CD14-positive monocyte (primary cell): ENCODE measurements around the gene MTCH2. TPM values are rescaled to one million over a fixed set of nuclear protein-coding genes. Genes with fewer than 3 reads are reported as not detected.

Experiments used
- DNase-seq, 3 donors: peaks; one replicate each; pipeline ENCODE4 v3.0.0-alpha.2; 2011 to 2022
- H2AFZ ChIP-seq: 2 replicates; pipeline ENCODE4 v1.6.0; 2012; ENCODE audit warnings: mild to moderate bottlenecking, low read depth, low read length, inconsistent platforms; ENCODE audit not compliant: insufficient read depth, poor library complexity, severe bottlenecking
- H3K27ac ChIP-seq, 2 donors: 1 replicate in 1 of 2; 2 replicates in 1 of 2; pipeline ENCODE4 v1.5.1; 2012 to 2013; ENCODE audit warnings: low read length in 2 of 2, control low read depth in 1 of 2, inconsistent platforms in 1 of 2, low read depth in 1 of 2, mild to moderate bottlenecking in 1 of 2
- H3K27me3 ChIP-seq, 2 donors: one replicate each; pipeline versions ENCODE4 v1.6.0 to v1.6.1; 2011 to 2013; ENCODE audit warnings: low read length in 2 of 2; ENCODE audit not compliant: control insufficient read depth in 2 of 2, insufficient read depth in 2 of 2
- H3K36me3 ChIP-seq, 2 donors: replicated peaks in 1 of 2; 1 replicate in 1 of 2; 2 replicates in 1 of 2; pipeline versions ENCODE4 v1.5.1 to v1.6.1; 2012 to 2013; ENCODE audit warnings: low read length in 2 of 2, control low read depth in 1 of 2, inconsistent platforms in 1 of 2, mild to moderate bottlenecking in 1 of 2; ENCODE audit not compliant: insufficient read depth in 2 of 2, control insufficient read depth in 1 of 2
- H3K4me1 ChIP-seq, 2 donors: 1 replicate in 1 of 2; 2 replicates in 1 of 2; pipeline versions ENCODE4 v1.5.1 to v1.6.1; 2012 to 2013; ENCODE audit warnings: low read length in 2 of 2, control low read depth in 1 of 2, inconsistent platforms in 1 of 2, mild to moderate bottlenecking in 1 of 2, moderate library complexity in 1 of 2; ENCODE audit not compliant: insufficient read depth in 2 of 2, control insufficient read depth in 1 of 2
- H3K4me2 ChIP-seq: replicated peaks from 2 replicates; pipeline ENCODE3; 2012; ENCODE audit warnings: low read length, moderate library complexity, mild to moderate bottlenecking; ENCODE audit not compliant: poor library complexity, severe bottlenecking; ENCODE audit errors: extremely low read depth
- H3K4me3 ChIP-seq, 3 experiments: fragments of 200-600 bp in 1 of 3; sonication (generic) in 1 of 3; replicated peaks in 1 of 3; 1 replicate in 2 of 3; 2 replicates in 1 of 3; pipeline ENCODE4 v1.5.1; 2011 to 2013; ENCODE audit warnings: low read length in 3 of 3, mild to moderate bottlenecking in 3 of 3, control low read depth in 2 of 3, low read depth in 2 of 3, inconsistent platforms in 1 of 3, moderate library complexity in 1 of 3
- H3K79me2 ChIP-seq: 2 replicates; pipeline ENCODE4 v1.6.0; 2012; ENCODE audit warnings: mild to moderate bottlenecking, control low read depth, inconsistent platforms, low read length, moderate library complexity; ENCODE audit not compliant: insufficient read depth
- H3K9ac ChIP-seq: 2 replicates; pipeline ENCODE4 v1.6.0; 2017; ENCODE audit warnings: low read length, mild to moderate bottlenecking; ENCODE audit not compliant: insufficient read depth, poor library complexity, severe bottlenecking
- H3K9me3 ChIP-seq, 2 donors: replicated peaks in 1 of 2; 1 replicate in 1 of 2; 2 replicates in 1 of 2; pipeline versions ENCODE4 v1.5.1 to v1.6.1; 2012 to 2013; ENCODE audit warnings: low read length in 2 of 2, control low read depth in 1 of 2; ENCODE audit not compliant: control insufficient read depth in 1 of 2, insufficient read depth in 1 of 2
- H4K20me1 ChIP-seq: 2 replicates; pipeline ENCODE4 v1.6.0; 2012; ENCODE audit warnings: mild to moderate bottlenecking, low read length, control low read depth, moderate library complexity; ENCODE audit not compliant: insufficient read depth
- H3K27ac Mint-ChIP-seq, 7 donors: one replicate each; pipeline ENCODE4 v1.8.0; 2020; ENCODE audit warnings: mild to moderate bottlenecking in 7 of 7, mixed read lengths in 7 of 7, moderate library complexity in 6 of 7, inconsistent platforms in 2 of 7
- H3K27me3 Mint-ChIP-seq, 3 donors: one replicate each; pipeline ENCODE4 v1.8.0; 2021 to 2022; ENCODE audit warnings: low read depth in 3 of 3, mild to moderate bottlenecking in 3 of 3, mixed read lengths in 3 of 3, moderate library complexity in 3 of 3, inconsistent platforms in 1 of 3
- H3K36me3 Mint-ChIP-seq, 2 donors: one replicate each; pipeline ENCODE4 v1.8.0; 2020; ENCODE audit warnings: mixed read lengths in 2 of 2, inconsistent platforms in 1 of 2, mild to moderate bottlenecking in 1 of 2
- H3K4me1 Mint-ChIP-seq: one replicate; pipeline ENCODE4 v1.8.0; 2020; ENCODE audit warnings: mild to moderate bottlenecking, mixed read lengths
- H3K4me3 Mint-ChIP-seq, 2 donors: one replicate each; pipeline ENCODE4 v1.8.0; 2020; ENCODE audit warnings: mild to moderate bottlenecking in 2 of 2, mixed read lengths in 2 of 2, moderate library complexity in 1 of 2
- H3K9me3 Mint-ChIP-seq, 7 donors: one replicate each; pipeline ENCODE4 v1.8.0; 2020 to 2022; ENCODE audit warnings: mixed read lengths in 7 of 7, mild to moderate bottlenecking in 6 of 7, moderate library complexity in 6 of 7, inconsistent platforms in 2 of 7
- CTCF ChIP-seq: fragments of 200-600 bp; IDR thresholded peaks from one replicate; pipeline ENCODE4 v1.8.0; 2022; ENCODE audit warnings: antibody characterized with exemption, mild to moderate bottlenecking
- WGBS: methylation state at CpG from one replicate; pipeline ENCODE4 v1.1.5; 2013; ENCODE audit warnings: missing lambda C conversion rate; ENCODE audit not compliant: insufficient coverage; 5-methylcytosine and 5-hydroxymethylcytosine counted together
- intact Hi-C, 2 donors: fragments of 100-400 bp; cut with micrococcal nuclease; formaldehyde crosslinking; loops; one replicate each; pipeline versions ENCODE4 v1.15.0 to v1.15.1; 2023
- polyA plus RNA-seq, 3 donors: library from polyadenylated mRNA; depleted of rRNA in 1 of 3; unstranded in 2 of 3; stranded (reverse) in 1 of 3; fragments of 300-500 nt in 2 of 3; fragments of >200 nt in 1 of 3; fragmentation: Illumina TruSeq in 2 of 3; gene quantifications; 1 replicate in 2 of 3; 2 replicates in 1 of 3; pipeline ENCODE4 v1.2.3, GENCODE V29; 2012 to 2021

Gene MTCH2
- polyA plus RNA-seq, 3 donors: 31.7 to 116 (median 98.0) TPM

DNA sequence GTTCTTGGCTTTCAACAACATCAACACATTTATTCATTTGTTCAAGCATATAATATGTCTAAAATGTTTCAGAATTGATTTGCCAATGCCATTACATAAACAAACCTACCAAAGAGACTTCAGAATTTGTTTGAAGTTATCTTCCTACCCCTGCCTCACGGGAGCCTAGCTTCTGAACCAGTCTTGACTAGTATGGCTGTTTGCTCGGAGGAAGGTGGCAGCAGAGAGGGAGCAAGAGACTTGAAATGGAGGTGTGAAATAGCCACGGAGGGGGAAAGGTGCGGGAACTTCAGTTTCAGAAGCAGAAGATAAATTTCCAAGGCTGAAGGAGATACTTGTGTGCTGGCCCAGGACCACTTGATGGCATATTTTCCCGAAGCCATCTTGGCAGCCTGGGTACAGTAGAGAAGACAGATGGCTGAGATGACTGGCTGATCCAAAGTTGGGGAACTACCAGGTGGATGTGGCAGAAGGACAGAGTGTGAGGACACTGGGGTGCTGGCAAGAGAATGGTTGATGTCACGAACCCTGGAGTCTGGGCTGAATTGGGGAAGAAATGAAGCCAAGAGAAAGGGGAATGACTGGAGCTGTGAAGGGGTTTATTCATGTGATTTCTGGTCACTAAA, 14.0 kb upstream of the MTCH2 start:
- 82% methylated on average over 5 of the region's 6 CpGs for WGBS
- no peaks in the 10 kb centered on the region for H3K4me1 ChIP-seq
- H4K20me1 ChIP-seq: no peaks in the 10 kb centered on the region
- Mint-ChIP-seq H3K9me3 (peaks cover 7 to 11% (median 9%) of the 10 kb centered on the region in 7 donors), H3K27ac (no peak overlapping the region), H3K4me1 (no peaks in the 10 kb centered on the region), H3K4me3 (no peak overlapping the region), H3K36me3 (no peaks in the 10 kb centered on the region), H3K27me3 (peaks cover under 1 to 4% (median 2%) of the 10 kb centered on the region in 3 donors)
- H3K9me3 ChIP-seq: peaks cover 5 to 7% of the 10 kb centered on the region in 2 donors
- no peaks in the 10 kb centered on the region for H3K36me3 ChIP-seq
- peak overlapping the region; percentile 21 for H2AFZ ChIP-seq
- H3K27ac ChIP-seq: no peak overlapping the region
- H3K79me2 ChIP-seq: no peaks in the 10 kb centered on the region
- H3K9ac ChIP-seq: no peak overlapping the region
- no peaks in the 10 kb centered on the region for H3K27me3 ChIP-seq
- no peak for TF ChIP-seq CTCF
- DNase-seq: no peak
- no peak overlapping the region for H3K4me2 ChIP-seq
- no peak overlapping the region for H3K4me3 ChIP-seq
- intact Hi-C loops: no loop called here

DNA sequence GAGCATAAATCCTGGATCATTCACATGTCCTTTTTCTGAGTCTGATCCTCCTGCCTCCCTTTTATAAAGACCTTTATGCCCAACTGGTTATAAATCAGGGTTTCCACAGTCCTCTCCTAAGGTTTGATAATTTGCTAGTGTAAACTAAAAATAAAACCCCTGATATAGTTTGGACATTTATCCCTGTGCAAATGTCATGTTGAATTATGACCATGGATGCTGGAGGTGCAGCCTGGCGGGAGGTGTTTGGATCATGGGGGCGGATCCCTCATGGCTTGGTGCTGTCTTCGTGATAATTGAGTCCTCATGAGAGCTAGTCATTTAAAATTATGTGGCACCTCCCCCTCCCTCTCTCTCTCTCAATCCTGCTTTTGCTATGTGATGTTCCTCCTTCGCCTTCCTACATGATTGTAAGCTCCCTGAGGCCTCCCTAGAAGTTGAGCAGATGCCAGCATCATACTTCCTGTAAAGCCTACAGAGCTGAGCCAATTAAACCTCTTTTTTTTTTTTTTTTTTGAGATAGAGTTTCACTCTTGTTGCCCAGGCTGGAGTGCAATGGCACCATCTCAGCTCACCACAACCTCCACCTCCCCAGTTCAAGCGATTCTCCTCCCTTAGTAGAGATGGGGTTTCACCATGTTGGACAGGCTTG, 9.6 kb upstream of the MTCH2 start:
- H3K9me3 ChIP-seq: peaks cover 5 to 8% of the 10 kb centered on the region in 2 donors
- no peaks in the 10 kb centered on the region for H3K79me2 ChIP-seq
- H4K20me1 ChIP-seq: no peaks in the 10 kb centered on the region
- Mint-ChIP-seq H3K9me3 (peaks cover 8 to 15% (median 9%) of the 10 kb centered on the region in 7 donors), H3K27ac (no peak overlapping the region), H3K36me3 (no peaks in the 10 kb centered on the region), H3K4me1 (no peaks in the 10 kb centered on the region), H3K27me3 (peaks cover 2 to 6% (median 3%) of the 10 kb centered on the region in 3 donors), H3K4me3 (no peak overlapping the region)
- H3K4me1 ChIP-seq: no peaks in the 10 kb centered on the region
- no peaks in the 10 kb centered on the region for H3K27me3 ChIP-seq
- H3K4me3 ChIP-seq: no peak overlapping the region
- intact Hi-C loops: no loop called here
- H3K36me3 ChIP-seq: no peaks in the 10 kb centered on the region
- no peak for TF ChIP-seq CTCF
- no peak overlapping the region for H2AFZ ChIP-seq
- DNase-seq: no peak
- no peak overlapping the region for H3K9ac ChIP-seq
- H3K27ac ChIP-seq: no peak overlapping the region
- 100% methylated on average over 1 of the region's 5 CpGs for WGBS
- no peak overlapping the region for H3K4me2 ChIP-seq
